HepG2 (cell line): ENCODE results near the gene BCL7A. TPM values are rescaled to one million over a fixed set of nuclear protein-coding genes. Genes with fewer than 3 reads are reported as not detected.

Source experiments
- CHD4 ChIP-seq: fragments of 200-600 bp; sonication (generic); IDR thresholded peaks from 2 replicates; pipeline ENCODE4 v1.7.0; 2017; ENCODE audit warnings: mild to moderate bottlenecking, low read length, borderline replicate concordance
- EZH2 ChIP-seq: conservative IDR thresholded peaks from 2 replicates; pipeline ENCODE4 v1.6.1; 2012; ENCODE audit warnings: mild to moderate bottlenecking, low read depth, low read length, moderate library complexity
- JARID2 ChIP-seq: sonication (generic); formaldehyde crosslinking; IDR thresholded peaks from 2 replicates; pipeline ENCODE4 v1.8.1; 2023; ENCODE audit warnings: missing genetic modification reagents, inconsistent platforms; ENCODE audit not compliant: insufficient replicate concordance
- KLF9 ChIP-seq: IDR thresholded peaks from 2 replicates; pipeline ENCODE4 v1.6.1; 2016; ENCODE audit warnings: low read depth
- MTA1 ChIP-seq: sonication (generic); formaldehyde crosslinking; IDR thresholded peaks from 2 replicates; pipeline ENCODE4 v1.4.0; 2020; ENCODE audit warnings: missing genetic modification reagents, mild to moderate bottlenecking, borderline replicate concordance
- NFKBIZ ChIP-seq: IDR thresholded peaks from 2 replicates; pipeline ENCODE4 v1.6.1; 2018; ENCODE audit warnings: missing genetic modification reagents, missing compliant biosample characterization
- NONO ChIP-seq, 2 experiments: fragments of 450-650 bp in 1 of 2; sonication (generic) in 1 of 2; formaldehyde crosslinking in 1 of 2; IDR thresholded peaks in 1 of 2; conservative IDR thresholded peaks in 1 of 2; 2 replicates each; pipeline versions ENCODE4 v1.6.1 to v1.8.0; 2017 to 2022; ENCODE audit warnings: mild to moderate bottlenecking in 1 of 2, missing genetic modification reagents in 1 of 2, moderate library complexity in 1 of 2
- PBX2 ChIP-seq: IDR thresholded peaks from 2 replicates; pipeline ENCODE4 v1.6.1; 2016; ENCODE audit warnings: control low read depth
- PHF5A ChIP-seq: IDR thresholded peaks from one replicate; pipeline ENCODE4 v1.6.1; 2018; ENCODE audit warnings: low read depth, missing genetic modification reagents; ENCODE audit not compliant: unreplicated experiment
- RFX3 ChIP-seq: IDR thresholded peaks from 2 replicates; pipeline ENCODE4 v1.6.1; 2016; ENCODE audit warnings: missing biosample characterization, missing genetic modification reagents
- RNF219 ChIP-seq: sonication (generic); formaldehyde crosslinking; IDR thresholded peaks from 2 replicates; pipeline ENCODE4 v1.5.0; 2020; ENCODE audit warnings: mild to moderate bottlenecking, missing genetic modification reagents
- STAG1 ChIP-seq: sonication (generic); formaldehyde crosslinking; IDR thresholded peaks from 2 replicates; pipeline ENCODE4 v1.4.0; 2020; ENCODE audit warnings: missing genetic modification reagents
- TBL1XR1 ChIP-seq: fragments of 150-350 bp; IDR thresholded peaks from 2 replicates; pipeline ENCODE4 v1.6.1; 2014; ENCODE audit warnings: borderline replicate concordance, low read length; ENCODE audit not compliant: partially characterized antibody
- TOPORS ChIP-seq: sonication (generic); formaldehyde crosslinking; IDR thresholded peaks from 2 replicates; pipeline ENCODE4 v1.8.0; 2023; ENCODE audit warnings: mild to moderate bottlenecking, missing genetic modification reagents
- ZBTB33 ChIP-seq: sonication (generic); formaldehyde crosslinking; IDR thresholded peaks from 2 replicates; pipeline ENCODE4 v1.4.0; 2020; ENCODE audit warnings: missing genetic modification reagents
- ZFP36L2 ChIP-seq: sonication (generic); formaldehyde crosslinking; IDR thresholded peaks from 2 replicates; pipeline ENCODE4 v1.4.0; 2020; ENCODE audit warnings: missing genetic modification reagents
- ZNF136 ChIP-seq: sonication (generic); formaldehyde crosslinking; IDR thresholded peaks from 2 replicates; pipeline ENCODE4 v1.8.1; 2022; ENCODE audit warnings: low read depth, mild to moderate bottlenecking, moderate library complexity, missing genetic modification reagents
- ZNF143 ChIP-seq: sonication (generic); formaldehyde crosslinking; IDR thresholded peaks from 2 replicates; pipeline ENCODE4 v1.4.0; 2020; ENCODE audit warnings: missing genetic modification reagents
- ZNF275 ChIP-seq: sonication (generic); formaldehyde crosslinking; IDR thresholded peaks from 2 replicates; pipeline ENCODE4 v1.8.0; 2022; ENCODE audit warnings: missing genetic modification reagents, mild to moderate bottlenecking, inconsistent platforms, borderline replicate concordance
- ZNF441 ChIP-seq: sonication (generic); formaldehyde crosslinking; IDR thresholded peaks from 2 replicates; pipeline ENCODE4 v1.7.0; 2021; ENCODE audit warnings: missing genetic modification reagents, borderline replicate concordance
- ZNF451 ChIP-seq: sonication (generic); formaldehyde crosslinking; IDR thresholded peaks from 2 replicates; pipeline ENCODE4 v1.5.0; 2020; ENCODE audit warnings: mild to moderate bottlenecking, missing genetic modification reagents
- ZNF552 ChIP-seq: sonication (generic); formaldehyde crosslinking; IDR thresholded peaks from 2 replicates; pipeline ENCODE4 v1.9.0; 2022; ENCODE audit warnings: missing genetic modification reagents, mild to moderate bottlenecking, borderline replicate concordance
- ZNF569 ChIP-seq: sonication (generic); formaldehyde crosslinking; IDR thresholded peaks from 2 replicates; pipeline ENCODE4 v1.5.0; 2020; ENCODE audit warnings: mild to moderate bottlenecking, missing genetic modification reagents, moderate library complexity, borderline replicate concordance
- ZNF614 ChIP-seq: IDR thresholded peaks from 2 replicates; pipeline ENCODE4 v1.6.1; 2018; ENCODE audit warnings: missing biosample characterization, missing genetic modification reagents, inconsistent platforms, borderline replicate concordance
- polyA plus RNA-seq, 8 experiments: library from polyadenylated mRNA; depleted of rRNA in 3 of 8; stranded (reverse) in 7 of 8; unstranded in 1 of 8; fragments of >200 nt; fragmentation: Illumina TruSeq in 4 of 8; extraction: Trizol in 4 of 8; gene quantifications; 2 replicates each; pipeline versions ENCODE4 v1.2.1 to v1.2.3, GENCODE V29; 2011 to 2016; ENCODE audit warnings: low read depth in 4 of 8, missing spikeins in 1 of 8, mixed read lengths in 1 of 8; ENCODE audit not compliant: insufficient read depth in 1 of 8
- total RNA-seq, 5 experiments: library from RNA; depleted of rRNA; stranded (reverse); fragments of >200 nt; fragmentation: Illumina TruSeq; extraction: Trizol; gene quantifications; 2 replicates each; pipeline ENCODE4 v1.2.3, GENCODE V29; 2016; ENCODE audit warnings: low read depth in 1 of 5

Gene BCL7A
- total and polyA plus RNA-seq, 2 of the 13 experiments (the other 11 are each of a cell fraction or from before 2014, with no cell fraction given): 4.1 to 6.2 TPM

GRCh38 chr12:122064025-122064777 lies 42.5 kb downstream of the BCL7A start (continued):
- no peak for TF ChIP-seq EZH2
- TF ChIP-seq TOPORS (CRISPR knock-in tag): no peak
- TF ChIP-seq NFKBIZ: peak; percentile 73; the same call in 1 of the 2 replicates
- TF ChIP-seq ZNF136 (CRISPR knock-in tag): no peak
- no peak; the same call in 1 of the 2 replicates for TF ChIP-seq ZNF614 (CRISPR knock-in tag)
- TF ChIP-seq CHD4: no peak
- no peak for TF ChIP-seq ZBTB33 (CRISPR knock-in tag)
- no peak for TF ChIP-seq ZNF441 (CRISPR knock-in tag)
- TF ChIP-seq MTA1 (CRISPR knock-in tag): no peak
- no peak for TF ChIP-seq ZNF552 (CRISPR knock-in tag)
- no peak for TF ChIP-seq ZFP36L2
- no peak for TF ChIP-seq KLF9 (CRISPR knock-in tag)
- TF ChIP-seq PHF5A (CRISPR knock-in tag): peak; percentile 46
- no peak for TF ChIP-seq RNF219
- no peak for TF ChIP-seq RFX3 (CRISPR knock-in tag)
- no peak for TF ChIP-seq JARID2
- TF ChIP-seq TBL1XR1: no peak
- TF ChIP-seq ZNF451 (CRISPR knock-in tag): no peak; the same call in 1 of the 2 replicates
- TF ChIP-seq PBX2 (CRISPR knock-in tag): peak; percentile 49; the same call in 1 of the 2 replicates
- TF ChIP-seq NONO (IDR thresholded peaks at IDR 0.05): no peak
- TF ChIP-seq NONO (CRISPR knock-in tag; conservative IDR thresholded peaks at IDR 0.05): no peak; the same call in 1 of the 2 replicates
- no peak for TF ChIP-seq ZNF143 (CRISPR knock-in tag)
- TF ChIP-seq ZNF275 (CRISPR knock-in tag): no peak
- TF ChIP-seq ZNF569: no peak
- peak; percentile 17; the same call in 1 of the 2 replicates for TF ChIP-seq STAG1
